ENCODE measurements around the gene KCNJ9. TPM values are rescaled to one million over a fixed set of nuclear protein-coding genes. Genes with fewer than 3 reads are reported as not detected.

The KCNJ9 gene
- total RNA-seq, 1 experiment from 2014 or later = 0.05 TPM

GRCh38 chr1:160092366-160093068, 11.2 kb downstream of the KCNJ9 start:
- Histone ChIP-seq H3K36me3 (ENCODE audit: control insufficient read depth in 1 of 2, insufficient read depth in 2 of 2, low read length in 2 of 2) (no peaks in the 10 kb centered on the region; a peak in 2 of 4 replicates), H3K27me3 (ENCODE audit: insufficient read depth, low read length) (no peaks in the 10 kb centered on the region), H3K4me2 (ENCODE audit: low read length) (no peak overlapping the region), H3K4me1 (ENCODE audit: control insufficient read depth in 1 of 2, insufficient read depth in 2 of 2, low read length in 2 of 2) (peaks cover 4 to 7% of the 10 kb centered on the region in 2 experiments; a peak in 3 of 4 replicates), H4K20me1 (ENCODE audit: insufficient read depth) (no peaks in the 10 kb centered on the region), H3K9ac (ENCODE audit: low read length) (no peak overlapping the region), H3K27ac (ENCODE audit: low read depth, low read length) (no peak overlapping the region), H3K4me3 (replicated peaks in 1 of 2; ENCODE audit: low read depth in 1 of 2, low read length in 2 of 2) (no peak overlapping the region), H3K79me2 (ENCODE audit: insufficient read depth, low read length) (peaks cover under 1% of the 10 kb centered on the region; the same call in 1 of the 2 replicates), H3K9me3 (ENCODE audit: control insufficient read depth in 1 of 2, insufficient read depth in 1 of 2, low read depth in 1 of 2, low read length in 2 of 2) (no peaks in the 10 kb centered on the region), H3K9me2 (ENCODE audit: insufficient read depth) (no peaks in the 10 kb centered on the region), H2AFZ (ENCODE audit: low read depth, low read length, poor library complexity, severe bottlenecking) (no peak overlapping the region)
- DNase-seq (ENCODE audit: low read depth, low spot score) (no peak), ATAC-seq (no peak)
- ChIA-PET POLR2A (no interaction called here), CTCF (no interaction called here), RAD21 (ENCODE audit: low non-redundant PET in 1 of 2, low total read pairs in 2 of 2, uncharacterized antibody in 2 of 2, unreplicated experiment in 2 of 2) (no interaction called here)
- intact Hi-C loops (cut with micrococcal nuclease) = no loop called here
- TF ChIP-seq EGR1 (IDR thresholded peaks at IDR 0.05; ENCODE audit: low read depth) = no peak
- no peak for TF ChIP-seq MAX (IDR thresholded peaks at IDR 0.05)
- TF ChIP-seq SP1 (IDR thresholded peaks at IDR 0.05; ENCODE audit: low read depth) = no peak
- TF ChIP-seq ELF1 (IDR thresholded peaks at IDR 0.05; ENCODE audit: borderline replicate concordance, low read depth) = no peak
- TF ChIP-seq CEBPB (IDR thresholded peaks at IDR 0.05; ENCODE audit: low read depth) = no peak
- no peak for TF ChIP-seq CTCF (IDR thresholded peaks at IDR 0.05 in 2 of 3, conservative IDR thresholded peaks at IDR 0.05 in 1 of 3; ENCODE audit: borderline replicate concordance in 1 of 3, insufficient read depth in 1 of 3, low read depth in 2 of 3, low read length in 2 of 3)
- no peak for TF ChIP-seq ZBTB33 (IDR thresholded peaks at IDR 0.05; ENCODE audit: extremely low read depth, insufficient replicate concordance, low read length)
- no peak for TF ChIP-seq RAD21 (IDR thresholded peaks at IDR 0.05; ENCODE audit: low read depth)
- TF ChIP-seq CBX3 (IDR thresholded peaks at IDR 0.05; ENCODE audit: low read depth) = no peak
- no peak for TF ChIP-seq ZNF274 (IDR thresholded peaks at IDR 0.05; ENCODE audit: low read depth, low read length)
- no peak for TF ChIP-seq FOSL1 (IDR thresholded peaks at IDR 0.05; ENCODE audit: low read depth)
- TF ChIP-seq SRF (IDR thresholded peaks at IDR 0.05; ENCODE audit: low read depth) = no peak
- TF ChIP-seq SIN3A (IDR thresholded peaks at IDR 0.05; ENCODE audit: low read depth) = no peak
- TF ChIP-seq YY1 (IDR thresholded peaks at IDR 0.05; ENCODE audit: extremely low read depth, insufficient replicate concordance, low read depth, low read length) = no peak
- no peak for TF ChIP-seq TCF7L2 (IDR thresholded peaks at IDR 0.05; ENCODE audit: borderline replicate concordance, extremely low read depth, insufficient read depth, insufficient read length)
- TF ChIP-seq EZH2phosphoT487 (IDR thresholded peaks at IDR 0.05; ENCODE audit: borderline replicate concordance) = no peak
- TF ChIP-seq POLR2AphosphoS5 (IDR thresholded peaks at IDR 0.05; ENCODE audit: low read depth, low read length) = no peak
- no TSS peak for BruUV-seq (replicated peaks)
